ENCODE measurements around the gene NUP210.
A peak's percentile ranks its signal among the peaks of the same experiment; 100 is the strongest.

NUP210 gene

GRCh38 chr3:13287833-13288232 lies 132.3 kb downstream of the NUP210 start:
- DNase-seq: peak; percentile 70 to 79

GRCh38 chr3:13286873-13287272 lies 133.2 kb downstream of the NUP210 start:
- no peak for DNase-seq

DNA sequence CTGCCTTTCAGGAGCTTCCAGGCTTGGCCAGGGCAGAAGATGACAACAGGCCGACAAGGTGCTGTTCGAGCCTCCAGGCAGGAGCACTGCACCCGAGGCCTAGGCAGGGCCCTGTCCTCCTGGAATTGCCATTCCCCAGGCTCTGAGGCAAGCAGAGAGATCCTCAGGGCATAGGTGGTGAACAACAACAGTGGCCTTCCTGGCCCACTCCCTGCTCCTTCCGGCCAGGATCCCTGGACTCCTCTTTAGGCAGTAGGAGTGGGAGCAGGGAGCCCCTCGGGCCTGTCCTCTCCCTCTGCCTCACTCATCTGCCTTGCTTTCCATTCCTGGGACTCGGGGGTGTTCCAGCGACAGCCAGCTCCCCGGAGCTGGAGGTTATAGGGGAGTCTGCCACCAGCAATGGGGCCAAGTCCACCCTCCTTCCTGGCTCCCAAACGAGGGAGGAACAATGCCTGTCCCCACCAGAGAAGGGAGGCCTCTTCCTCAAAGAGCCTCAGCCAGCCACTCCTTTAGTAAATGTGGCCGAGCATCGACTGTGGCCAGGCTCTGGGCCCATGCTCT lies 135.0 kb downstream of the NUP210 start:
- DNase-seq: no peak

DNA sequence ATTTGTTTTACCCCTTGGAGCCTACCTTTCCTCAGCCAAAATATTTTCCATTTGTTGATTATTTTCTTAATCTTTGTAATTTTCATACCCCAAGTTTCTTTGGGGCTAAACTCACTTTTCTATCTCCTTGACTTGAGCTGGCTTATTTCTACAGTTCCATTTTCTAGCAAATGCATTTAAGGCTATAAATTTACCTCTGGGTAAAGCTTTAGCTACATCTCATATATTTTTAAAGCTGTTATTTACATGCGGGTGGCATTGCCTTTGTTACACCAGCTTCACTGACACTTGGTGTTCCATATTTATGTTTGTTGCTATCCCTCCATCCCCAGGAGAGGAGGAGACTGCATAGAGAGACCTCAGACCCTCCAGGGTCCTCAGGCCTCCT lies 136.3 kb downstream of the NUP210 start:
- DNase-seq: no peak

GRCh38 chr3:13282986-13283876 lies 136.9 kb downstream of the NUP210 start:
- peak; percentile 73 to 87 for DNase-seq

DNA sequence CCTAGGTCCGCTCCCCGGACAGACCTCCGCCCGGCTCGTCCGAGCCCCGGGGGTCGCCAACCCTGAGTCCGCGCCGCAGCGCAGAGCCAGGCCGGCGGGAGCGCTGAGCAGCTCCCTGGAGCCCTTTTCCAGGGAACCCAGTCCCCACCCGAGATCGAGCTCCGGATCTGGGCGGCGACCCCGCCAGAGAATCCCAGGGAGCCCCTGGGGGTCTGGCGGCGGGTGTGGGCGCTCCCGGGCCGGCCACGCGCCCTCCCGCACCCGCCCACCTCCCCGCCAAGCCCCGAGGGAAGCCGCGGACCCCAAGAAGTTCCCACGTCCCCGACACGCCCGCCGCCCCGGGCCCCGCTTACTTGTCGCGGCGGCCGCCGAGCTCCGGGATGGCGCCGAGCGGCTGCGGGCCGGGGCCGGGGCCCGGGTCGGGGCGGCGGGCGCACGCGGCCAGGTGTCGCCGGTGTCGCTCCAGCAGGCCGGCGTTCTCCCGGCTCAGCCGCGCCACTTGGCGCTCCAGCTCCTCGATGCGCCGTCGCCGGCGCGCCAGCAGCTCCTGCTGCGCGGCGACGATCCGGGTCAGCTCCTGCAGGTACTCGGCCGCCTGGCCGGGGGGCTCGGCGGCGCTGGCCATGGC lies 137.7 kb downstream of the NUP210 start:
- DNase-seq: peak in 1 of 2 experiments; percentile 64

GRCh38 chr3:13281507-13282357 lies 138.4 kb downstream of the NUP210 start:
- peak in 1 of 2 experiments; percentile 52 for DNase-seq

DNA sequence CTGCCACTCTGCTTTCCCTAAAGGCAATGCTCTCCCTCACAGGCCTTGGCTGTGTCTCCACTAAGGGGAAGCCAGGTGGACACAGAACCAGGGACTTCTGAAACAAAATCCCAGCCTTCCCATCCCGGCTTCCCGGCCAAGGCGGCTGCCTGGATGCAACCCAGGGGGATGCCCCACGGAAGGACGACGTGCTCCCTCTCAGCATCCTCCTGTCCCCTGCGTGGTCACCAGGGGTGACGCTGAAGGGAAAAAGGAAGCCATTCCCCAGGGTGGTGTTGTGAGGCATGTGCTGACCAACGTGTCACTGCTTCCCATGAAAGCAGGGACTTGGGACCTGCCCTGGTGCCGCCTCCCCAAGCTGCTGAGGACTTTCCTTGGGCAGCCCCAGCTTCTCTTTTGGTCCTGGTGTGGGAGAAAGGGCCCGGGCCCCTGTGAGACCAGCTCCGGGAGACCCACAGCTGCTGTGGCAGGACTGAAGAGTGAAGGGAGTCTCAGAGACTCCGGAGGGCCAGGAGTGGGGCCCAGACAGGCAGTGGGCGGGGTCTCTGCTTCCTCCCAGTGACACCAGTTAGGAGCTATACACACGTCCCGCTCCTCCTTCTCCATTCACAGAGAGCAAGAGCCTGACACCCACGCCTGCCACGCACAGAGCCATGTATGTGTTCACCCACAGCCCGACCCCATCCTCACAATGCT lies 139.2 kb downstream of the NUP210 start:
- peak; percentile 37 to 55 for DNase-seq

GRCh38 chr3:13280122-13280790 lies 139.9 kb downstream of the NUP210 start:
- DNase-seq: no peak

DNA sequence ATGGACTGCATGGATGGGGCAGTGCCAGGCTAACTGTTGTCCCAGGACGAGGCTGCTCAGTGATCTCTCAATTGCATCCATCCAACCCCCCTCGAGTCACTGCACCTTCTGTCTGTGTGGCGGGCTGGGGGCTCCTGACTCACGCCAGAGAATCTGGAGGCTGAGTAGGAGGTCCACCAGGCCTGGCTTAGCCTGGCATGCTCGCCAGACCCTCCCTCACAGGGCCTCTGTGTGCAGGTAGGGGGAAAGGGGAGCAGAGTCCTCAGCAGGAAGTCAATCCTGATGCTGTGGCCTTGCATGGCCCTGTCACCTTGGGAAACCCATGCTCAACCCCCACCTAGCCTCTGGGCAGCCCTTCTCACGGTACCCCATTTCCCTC lies 140.6 kb downstream of the NUP210 start:
- no peak for DNase-seq

DNA sequence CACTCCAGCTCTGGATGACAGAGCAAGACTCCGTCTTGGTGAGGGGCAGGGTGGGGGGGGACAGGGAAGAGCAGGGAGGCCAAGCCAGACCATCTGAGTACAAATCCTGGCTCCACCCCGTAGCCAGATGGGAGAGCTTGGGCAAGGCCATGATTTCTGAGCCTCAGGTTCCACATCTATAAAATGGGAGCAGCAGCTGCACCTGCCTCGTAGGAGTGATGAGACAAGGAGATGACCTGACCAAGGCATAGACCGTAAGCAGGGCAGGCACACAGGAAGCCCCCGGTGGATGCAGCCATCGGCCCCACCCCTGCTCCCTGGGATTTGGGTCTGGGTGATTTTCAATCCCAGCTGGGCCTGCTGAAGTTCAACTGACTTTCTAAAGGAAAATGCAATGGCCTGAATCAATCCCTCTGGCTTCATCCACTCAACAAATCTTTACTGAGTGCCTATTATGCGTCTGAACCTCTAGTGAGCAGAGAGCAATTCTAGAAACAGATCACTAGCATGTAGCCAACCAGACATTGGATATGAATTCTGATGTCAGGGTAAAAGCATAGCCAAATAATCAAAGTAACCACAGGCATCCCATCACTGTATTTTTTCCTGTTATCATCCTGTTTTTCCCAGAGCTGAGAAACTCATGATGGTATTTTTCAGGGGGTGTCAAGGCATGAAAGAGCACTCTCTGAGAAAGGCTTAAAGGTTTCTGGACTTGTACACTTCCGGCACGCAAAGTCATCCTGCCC lies 141.2 kb downstream of the NUP210 start:
- DNase-seq: no peak

- DNase-seq: no peak
These were observed 142.1 kb downstream of the NUP210 start for GRCh38 chr3:13277860-13278531.

GRCh38 chr3:13277196-13277813 lies 142.8 kb downstream of the NUP210 start:
- no peak for DNase-seq

- DNase-seq: no peak
These were observed 143.5 kb downstream of the NUP210 start for GRCh38 chr3:13276438-13277195.

DNA sequence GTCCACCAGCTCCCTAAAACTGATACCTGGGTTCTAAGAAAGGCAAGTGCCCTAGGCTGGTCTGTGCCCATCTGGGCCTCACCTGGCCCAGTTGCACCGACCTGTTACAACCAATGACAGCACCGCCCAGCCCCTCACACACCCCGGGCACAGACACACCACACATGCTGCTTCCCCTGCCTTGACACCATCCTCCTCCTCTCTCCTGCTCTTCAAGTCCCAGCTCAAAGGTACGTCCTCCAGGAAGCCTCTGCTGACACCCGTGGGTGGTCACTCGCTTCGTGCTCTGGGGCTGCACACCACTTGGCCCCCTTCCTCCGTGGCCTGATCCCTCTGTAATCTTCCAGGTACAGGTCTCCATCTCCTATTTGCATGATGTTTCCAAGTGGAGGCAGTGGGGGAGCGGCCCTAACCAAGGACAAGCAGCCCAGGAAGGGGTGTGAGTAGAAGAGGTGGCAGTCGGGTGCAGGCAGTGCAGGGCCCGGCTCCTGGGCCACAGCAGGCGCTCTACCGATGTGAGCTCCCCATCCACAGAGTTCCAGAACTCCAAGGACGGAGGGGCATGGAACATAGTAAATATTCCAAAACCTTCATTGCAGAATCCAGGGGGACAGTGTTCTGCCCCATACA lies 144.6 kb downstream of the NUP210 start:
- no peak for DNase-seq

DNA sequence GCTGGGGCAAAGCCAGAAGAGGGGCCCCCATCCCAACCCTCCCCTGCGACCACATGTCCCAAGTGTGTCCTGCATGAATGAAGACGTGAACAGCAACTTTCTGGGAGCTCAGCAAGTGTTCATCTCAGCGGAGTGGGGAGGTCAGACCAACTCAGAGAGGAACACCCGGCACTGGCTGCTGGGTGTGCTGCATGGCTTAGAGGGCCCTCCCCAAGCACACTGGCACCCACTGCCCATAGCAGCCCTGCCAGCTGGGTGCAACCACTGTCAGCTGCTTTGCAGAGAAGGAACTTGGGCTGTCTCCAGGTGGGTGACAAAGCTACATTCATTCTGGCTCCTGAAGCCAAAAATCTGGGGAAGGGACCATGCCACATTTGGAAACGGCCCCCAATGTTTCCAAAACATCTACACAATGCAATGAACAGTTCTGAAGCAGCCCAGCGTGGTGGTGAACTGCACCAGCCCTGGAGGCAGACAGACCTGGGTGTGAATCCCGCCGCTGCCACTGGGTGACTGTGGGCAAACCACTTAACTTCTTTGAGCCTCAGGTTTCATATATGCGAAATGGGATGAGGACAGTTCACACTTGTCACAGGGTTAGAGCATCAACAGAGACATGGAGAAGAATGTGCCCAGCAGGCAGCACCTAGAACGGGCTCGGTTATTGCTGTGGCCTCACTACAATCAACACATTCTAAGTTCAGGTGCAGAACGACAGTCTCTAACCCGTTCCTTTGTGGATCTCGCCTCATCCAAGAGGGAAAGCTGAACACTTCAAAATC lies 145.4 kb downstream of the NUP210 start:
- no peak for DNase-seq

GRCh38 chr3:13274125-13274524 lies 146.0 kb downstream of the NUP210 start:
- DNase-seq: no peak

DNA sequence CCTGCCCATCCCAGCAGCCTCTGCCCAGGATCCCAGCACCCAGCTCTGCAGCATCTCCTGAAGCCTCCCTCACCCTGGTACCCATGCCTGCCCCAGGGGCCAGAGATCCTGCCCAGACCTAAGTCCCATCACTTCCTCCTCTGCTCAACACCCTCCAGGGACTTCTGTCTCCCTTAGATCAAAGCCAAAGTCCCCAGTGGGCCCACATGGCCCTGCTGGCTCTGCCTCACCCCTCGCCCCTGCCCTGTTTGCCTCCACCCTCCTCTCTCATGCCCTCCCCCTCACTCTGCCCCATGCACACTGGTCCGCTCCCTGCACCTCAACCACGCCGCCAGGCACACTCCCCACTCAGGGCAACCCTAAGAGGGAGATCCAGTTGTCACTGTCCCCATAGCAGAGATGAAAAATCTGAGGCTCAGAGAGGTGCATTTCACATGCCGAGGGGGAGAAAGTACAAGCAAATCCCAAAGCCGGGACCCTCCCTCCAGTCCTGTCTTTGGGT lies 146.5 kb downstream of the NUP210 start:
- DNase-seq: no peak

Data from NCI-H526 (cell line).